DOHH2 (cell line): ENCODE measurements around the gene AFAP1.

Experiments
- H3F3A ChIP-seq: fragments of 200-600 bp; sonication (generic), shearing (Covaris generic); 2 replicates; pipeline ENCODE4 v1.6.0; 2016; ENCODE audit warnings: antibody characterized with exemption, mild to moderate bottlenecking; ENCODE audit not compliant: control insufficient read depth, insufficient read depth
- H3K27ac ChIP-seq: fragments of 200-600 bp; sonication (generic); 2 replicates; pipeline ENCODE4 v1.5.1; 2014; ENCODE audit warnings: low read depth, mild to moderate bottlenecking, low read length, moderate library complexity
- H3K27me3 ChIP-seq: fragments of 200-600 bp; sonication (generic); 2 replicates; pipeline ENCODE4 v1.6.1; 2014; ENCODE audit warnings: mild to moderate bottlenecking, low read length, mixed read lengths; ENCODE audit not compliant: control insufficient read depth
- H3K36me3 ChIP-seq: fragments of 200-600 bp; sonication (generic); 2 replicates; pipeline ENCODE4 v1.6.1; 2014; ENCODE audit warnings: mild to moderate bottlenecking, low read length, moderate library complexity, mixed read lengths; ENCODE audit not compliant: control insufficient read depth
- H3K4me1 ChIP-seq: fragments of 200-600 bp; sonication (generic); 2 replicates; pipeline ENCODE4 v1.6.1; 2014; ENCODE audit warnings: mild to moderate bottlenecking, low read length, mixed read lengths; ENCODE audit not compliant: control insufficient read depth
- H3K4me2 ChIP-seq: fragments of 200-600 bp; sonication (generic); 2 replicates; pipeline ENCODE4 v1.6.0; 2014; ENCODE audit warnings: mild to moderate bottlenecking, low read length, moderate library complexity
- H3K4me3 ChIP-seq: fragments of 200-600 bp; sonication (generic); 2 replicates; pipeline ENCODE4 v1.5.1; 2014; ENCODE audit warnings: mild to moderate bottlenecking, low read length, mixed read lengths
- H3K79me2 ChIP-seq: fragments of 200-600 bp; sonication (generic); 2 replicates; pipeline ENCODE4 v1.6.1; 2014; ENCODE audit warnings: mild to moderate bottlenecking, low read length, mixed read lengths; ENCODE audit not compliant: control insufficient read depth
- H3K9me2 ChIP-seq: fragments of 200-600 bp; sonication (generic); replicated peaks from 2 replicates; pipeline ENCODE4 v1.6.1; 2014; ENCODE audit warnings: mild to moderate bottlenecking, low read length, mixed read lengths; ENCODE audit not compliant: control insufficient read depth
- H3K9me3 ChIP-seq: fragments of 200-600 bp; sonication (generic); 2 replicates; pipeline ENCODE4 v1.6.1; 2014; ENCODE audit warnings: antibody characterized with exemption, low read length, mixed read lengths; ENCODE audit not compliant: control insufficient read depth, insufficient read depth
- H4K20me1 ChIP-seq: fragments of 200-600 bp; sonication (generic); 2 replicates; pipeline ENCODE4 v1.6.0; 2014; ENCODE audit warnings: low read depth, mild to moderate bottlenecking, antibody characterized with exemption, low read length, moderate library complexity; ENCODE audit not compliant: control insufficient read depth, insufficient read depth
- CTCF ChIP-seq: fragments of 200-600 bp; sonication (generic); IDR thresholded peaks from one replicate; pipeline ENCODE4 v1.5.1; 2014; ENCODE audit warnings: antibody characterized with exemption, mild to moderate bottlenecking, low read depth, low read length; ENCODE audit not compliant: poor library complexity, severe bottlenecking
- EZH2phosphoT487 ChIP-seq: fragments of 200-600 bp; sonication (generic); IDR thresholded peaks from 2 replicates; pipeline ENCODE4 v1.6.1; 2017; ENCODE audit warnings: borderline replicate concordance, mild to moderate bottlenecking, antibody characterized with exemption, low read length, moderate library complexity, mixed read lengths

The AFAP1 gene

GRCh38 chr4:7962609-7963508, 23.2 kb upstream of the AFAP1 start:
- TF ChIP-seq EZH2phosphoT487 (no peak), CTCF (no peak)
- Histone ChIP-seq H3K27ac (no peak overlapping the region), H3K4me1 (peaks cover 11% of the 10 kb centered on the region), H3K4me3 (no peak overlapping the region), H3K4me2 (no peak overlapping the region), H3K27me3 (peaks cover 9% of the 10 kb centered on the region; the same call in 1 of the 2 replicates), H3F3A (no peaks in the 10 kb centered on the region), H3K9me2 (no peaks in the 10 kb centered on the region), H3K79me2 (no peaks in the 10 kb centered on the region), H3K9me3 (no peaks in the 10 kb centered on the region), H4K20me1 (no peaks in the 10 kb centered on the region), H3K36me3 (no peaks in the 10 kb centered on the region)

DNA sequence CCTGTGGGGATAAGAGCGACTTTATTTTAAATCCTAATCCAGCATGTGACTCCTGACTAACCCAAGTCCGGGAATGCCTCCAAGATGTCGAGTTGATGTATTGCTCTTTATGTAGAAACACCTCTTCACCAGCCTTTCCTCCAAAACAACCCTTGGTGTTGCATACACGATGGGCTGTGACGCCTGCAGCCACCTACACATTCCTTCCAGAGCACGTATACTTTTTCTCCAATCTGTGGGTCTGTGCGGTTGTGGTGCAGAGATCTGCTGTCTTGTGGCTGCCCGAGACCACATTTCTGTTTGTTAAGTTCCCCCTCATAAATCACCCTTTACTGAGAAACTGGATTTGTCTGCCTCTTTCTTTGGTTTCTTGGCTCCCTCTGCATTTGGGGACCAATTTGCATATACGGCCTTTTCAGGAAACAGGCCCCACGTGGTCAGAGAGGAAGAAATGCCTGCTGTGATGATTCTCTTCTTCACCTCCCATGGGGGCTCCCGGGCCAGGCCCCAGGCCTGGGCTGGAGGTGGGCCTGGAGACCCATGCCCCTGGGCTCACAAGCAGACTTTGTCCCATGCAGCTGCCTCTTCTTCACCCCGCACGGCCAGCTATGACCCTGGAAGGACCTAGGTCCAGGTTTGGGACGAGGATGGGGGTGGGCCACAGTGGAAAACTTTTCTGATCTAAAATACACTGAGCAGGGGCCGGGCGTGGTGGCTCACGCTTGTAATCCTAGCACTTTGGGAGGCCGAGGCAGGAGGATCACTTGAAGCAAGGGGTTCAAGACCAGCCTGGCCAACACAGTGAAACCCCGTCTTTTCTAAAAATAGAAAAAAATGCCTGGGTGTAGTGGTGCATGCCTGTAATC, 21.4 kb upstream of the AFAP1 start:
- Histone ChIP-seq H3K36me3 (no peaks in the 10 kb centered on the region), H3K4me3 (no peak overlapping the region), H3K4me2 (peak overlapping the region; percentile 38; the same call in 1 of the 2 replicates), H3K27me3 (peaks cover 15% of the 10 kb centered on the region), H3K27ac (no peak overlapping the region), H3K4me1 (peaks cover 11% of the 10 kb centered on the region), H3K9me3 (no peaks in the 10 kb centered on the region), H3K9me2 (no peaks in the 10 kb centered on the region), H3K79me2 (no peaks in the 10 kb centered on the region), H4K20me1 (no peaks in the 10 kb centered on the region), H3F3A (no peaks in the 10 kb centered on the region)
- TF ChIP-seq EZH2phosphoT487 (no peak), CTCF (no peak)

DNA sequence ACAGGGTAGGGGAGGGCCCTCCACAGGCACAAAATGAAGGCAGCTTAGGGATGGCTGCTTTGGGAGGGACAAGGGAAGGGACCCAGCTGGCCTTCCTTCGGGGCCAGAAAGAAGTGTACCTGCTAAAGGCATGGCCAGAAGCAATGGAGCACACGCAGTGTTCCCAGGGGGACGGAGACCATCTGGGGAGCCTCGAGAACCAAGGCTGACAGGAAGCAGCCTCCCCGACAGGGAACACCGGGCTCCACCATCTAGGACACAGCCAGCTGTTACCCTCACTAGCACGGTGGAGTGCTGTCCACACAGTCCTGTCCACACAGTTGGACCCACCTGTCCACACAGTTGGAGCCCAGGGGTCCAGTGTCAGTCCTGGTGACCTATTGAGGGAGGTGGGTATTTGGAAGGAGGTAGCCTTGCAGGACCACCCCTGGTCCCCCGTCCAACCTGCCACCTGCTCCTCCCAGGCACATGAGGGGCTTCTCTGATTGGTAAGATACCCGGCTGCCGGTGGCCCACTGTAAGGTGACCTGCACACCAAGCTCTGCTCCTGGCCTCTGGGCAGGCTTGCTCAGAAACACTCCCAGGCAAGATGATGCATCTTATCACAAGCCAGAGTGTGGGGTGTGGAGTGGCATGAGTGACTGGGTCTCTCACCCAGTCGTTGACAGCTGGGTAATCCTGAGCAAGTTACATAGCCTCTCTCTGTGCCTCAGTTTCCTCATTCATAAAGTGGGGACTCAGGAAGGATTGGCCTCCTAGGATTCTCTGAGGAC, 20.5 kb upstream of the AFAP1 start:
- no peaks in the 10 kb centered on the region for H3K9me2 ChIP-seq
- no peak for TF ChIP-seq EZH2phosphoT487
- TF ChIP-seq CTCF, result no peak
- no peaks in the 10 kb centered on the region for H3K36me3 ChIP-seq
- no peaks in the 10 kb centered on the region for H3F3A ChIP-seq
- peaks cover 15% of the 10 kb centered on the region for H3K27me3 ChIP-seq
- H3K4me2 ChIP-seq, result no peak overlapping the region
- H3K9me3 ChIP-seq, result no peaks in the 10 kb centered on the region
- H3K4me3 ChIP-seq, result no peak overlapping the region
- H4K20me1 ChIP-seq, result no peaks in the 10 kb centered on the region
- H3K4me1 ChIP-seq, result peaks cover 11% of the 10 kb centered on the region
- H3K27ac ChIP-seq, result no peak overlapping the region
- no peaks in the 10 kb centered on the region for H3K79me2 ChIP-seq
